ENCODE results near the gene CNTNAP1. TPM values are rescaled to one million over a fixed set of nuclear protein-coding genes. Genes with fewer than 3 reads are reported as not detected.

CNTNAP1 gene
- total RNA-seq, 1 donor, result 19.2 TPM

DNA sequence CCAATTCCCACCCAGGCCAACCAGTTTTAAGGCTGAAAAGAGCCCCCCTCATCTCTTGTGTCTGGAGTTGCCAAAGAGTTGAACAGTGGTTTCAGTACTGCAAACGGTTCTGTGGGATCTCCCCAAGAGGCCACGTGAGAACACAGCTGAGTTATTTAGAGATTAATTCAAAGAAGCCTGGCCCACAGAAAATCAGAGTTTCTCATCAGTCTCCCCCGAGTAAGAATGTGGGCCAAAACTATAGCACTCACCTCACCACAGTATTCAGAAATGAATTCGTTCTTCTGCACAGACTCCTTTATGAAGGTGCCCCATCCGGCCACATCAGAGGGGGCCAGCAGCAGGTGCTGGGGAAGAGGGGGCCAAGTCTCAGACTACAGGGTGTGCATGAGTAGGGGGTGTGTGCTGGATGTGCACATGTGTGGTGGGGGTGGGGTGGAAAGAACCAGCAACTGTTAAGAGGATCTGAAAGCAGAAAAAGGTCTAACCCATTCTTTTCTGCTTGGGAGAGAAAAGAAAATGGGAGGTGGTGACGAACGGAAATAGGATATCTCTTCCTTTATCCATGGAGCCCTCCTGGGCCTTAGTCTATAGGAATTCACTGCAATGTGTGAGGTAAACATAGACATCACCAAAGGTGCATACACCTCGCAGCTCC, 22.6 kb downstream of the CNTNAP1 start:
- H2AFZ ChIP-seq (ENCODE audit: low read length), result no peak overlapping the region
- no peak overlapping the region for H3K4me2 ChIP-seq (ENCODE audit: insufficient read depth, low read length)
- H3K79me2 ChIP-seq (ENCODE audit: insufficient read depth, low read length), result no peaks in the 10 kb centered on the region
- no peak overlapping the region for H3K4me3 ChIP-seq (ENCODE audit: insufficient read depth, low read length)
- H3K4me1 ChIP-seq (ENCODE audit: insufficient read depth, low read length), result no peaks in the 10 kb centered on the region
- H3K9me3 ChIP-seq (ENCODE audit: low read depth, low read length), result no peaks in the 10 kb centered on the region
- H3K27me3 ChIP-seq (ENCODE audit: insufficient read depth, low read length), result no peaks in the 10 kb centered on the region
- DNase-seq (ENCODE audit: insufficient read length, low spot score, missing footprints), result no peak
- TF ChIP-seq, protein P1, sequence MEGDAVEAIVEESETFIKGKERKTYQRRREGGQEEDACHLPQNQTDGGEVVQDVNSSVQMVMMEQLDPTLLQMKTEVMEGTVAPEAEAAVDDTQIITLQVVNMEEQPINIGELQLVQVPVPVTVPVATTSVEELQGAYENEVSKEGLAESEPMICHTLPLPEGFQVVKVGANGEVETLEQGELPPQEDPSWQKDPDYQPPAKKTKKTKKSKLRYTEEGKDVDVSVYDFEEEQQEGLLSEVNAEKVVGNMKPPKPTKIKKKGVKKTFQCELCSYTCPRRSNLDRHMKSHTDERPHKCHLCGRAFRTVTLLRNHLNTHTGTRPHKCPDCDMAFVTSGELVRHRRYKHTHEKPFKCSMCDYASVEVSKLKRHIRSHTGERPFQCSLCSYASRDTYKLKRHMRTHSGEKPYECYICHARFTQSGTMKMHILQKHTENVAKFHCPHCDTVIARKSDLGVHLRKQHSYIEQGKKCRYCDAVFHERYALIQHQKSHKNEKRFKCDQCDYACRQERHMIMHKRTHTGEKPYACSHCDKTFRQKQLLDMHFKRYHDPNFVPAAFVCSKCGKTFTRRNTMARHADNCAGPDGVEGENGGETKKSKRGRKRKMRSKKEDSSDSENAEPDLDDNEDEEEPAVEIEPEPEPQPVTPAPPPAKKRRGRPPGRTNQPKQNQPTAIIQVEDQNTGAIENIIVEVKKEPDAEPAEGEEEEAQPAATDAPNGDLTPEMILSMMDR (IDR thresholded peaks at IDR 0.05; ENCODE audit: extremely low read depth, low read depth, low read length), result no peak
- H3K36me3 ChIP-seq (ENCODE audit: insufficient read depth, low read length), result peaks cover 81% of the 10 kb centered on the region
- no peak overlapping the region for H3K27ac ChIP-seq (ENCODE audit: low read depth, low read length)
- H4K20me1 ChIP-seq (ENCODE audit: insufficient read depth, low read length), result no peaks in the 10 kb centered on the region

DNA sequence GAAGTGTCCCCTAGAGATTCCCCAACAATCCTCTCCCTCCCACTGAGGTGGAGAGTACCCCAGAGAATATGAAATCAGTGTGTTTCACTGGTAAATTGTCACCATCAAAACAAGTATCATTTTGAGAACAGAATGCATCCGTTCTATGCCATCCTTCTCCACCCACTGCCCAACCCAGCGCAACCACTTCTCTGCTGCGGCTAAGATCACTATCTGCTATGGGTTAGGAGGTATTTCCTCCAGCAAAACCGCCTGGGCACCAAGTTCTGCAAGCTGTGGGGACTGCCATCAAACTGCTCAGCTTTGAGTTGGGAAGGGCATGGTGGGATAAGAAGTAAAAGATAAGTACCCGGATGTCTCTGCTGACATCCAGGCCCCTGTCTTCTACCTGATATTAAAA, 24.4 kb downstream of the CNTNAP1 start:
- Histone ChIP-seq H3K4me2 (ENCODE audit: insufficient read depth, low read length) (no peak overlapping the region), H4K20me1 (ENCODE audit: insufficient read depth, low read length) (no peaks in the 10 kb centered on the region), H3K36me3 (ENCODE audit: insufficient read depth, low read length) (peaks cover 80% of the 10 kb centered on the region), H3K9me3 (ENCODE audit: low read depth, low read length) (no peaks in the 10 kb centered on the region), H3K27ac (ENCODE audit: low read depth, low read length) (no peak overlapping the region), H3K27me3 (ENCODE audit: insufficient read depth, low read length) (no peaks in the 10 kb centered on the region), H3K79me2 (ENCODE audit: insufficient read depth, low read length) (no peaks in the 10 kb centered on the region), H3K4me3 (ENCODE audit: insufficient read depth, low read length) (no peak overlapping the region), H2AFZ (ENCODE audit: low read length) (no peak overlapping the region), H3K4me1 (ENCODE audit: insufficient read depth, low read length) (no peaks in the 10 kb centered on the region)
- no peak for DNase-seq (ENCODE audit: insufficient read length, low spot score, missing footprints)
- TF ChIP-seq, protein P1 (IDR thresholded peaks at IDR 0.05; ENCODE audit: extremely low read depth, low read depth, low read length), result no peak

DNA sequence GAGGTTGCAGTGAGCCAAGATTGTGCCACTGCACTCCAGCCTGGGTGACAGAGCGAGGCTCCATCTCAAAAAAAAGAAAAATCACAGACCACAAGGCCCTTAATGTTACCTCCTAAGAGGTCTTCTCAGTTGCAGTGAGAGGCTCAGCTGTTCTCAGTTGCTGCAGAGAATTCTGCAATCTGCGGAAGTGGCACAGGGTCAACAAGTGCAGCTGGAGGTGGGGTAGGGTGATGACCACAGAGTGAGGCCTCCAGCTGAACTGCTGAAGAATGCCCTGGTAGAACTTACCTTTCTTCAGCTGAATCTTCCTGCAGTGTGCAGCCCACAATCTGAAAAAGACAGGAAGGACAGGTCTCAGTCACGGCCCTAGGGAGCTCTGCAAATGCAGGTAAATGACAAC, 26.3 kb downstream of the CNTNAP1 start:
- no peak overlapping the region for H3K27ac ChIP-seq (ENCODE audit: low read depth, low read length)
- no peak overlapping the region for H3K4me3 ChIP-seq (ENCODE audit: insufficient read depth, low read length)
- H3K36me3 ChIP-seq (ENCODE audit: insufficient read depth, low read length), result peaks cover 80% of the 10 kb centered on the region
- DNase-seq (ENCODE audit: insufficient read length, low spot score, missing footprints), result no peak
- no peak overlapping the region for H3K4me2 ChIP-seq (ENCODE audit: insufficient read depth, low read length)
- H3K9me3 ChIP-seq (ENCODE audit: low read depth, low read length), result no peaks in the 10 kb centered on the region
- no peaks in the 10 kb centered on the region for H4K20me1 ChIP-seq (ENCODE audit: insufficient read depth, low read length)
- H3K27me3 ChIP-seq (ENCODE audit: insufficient read depth, low read length), result no peaks in the 10 kb centered on the region
- H2AFZ ChIP-seq (ENCODE audit: low read length), result no peak overlapping the region
- no peaks in the 10 kb centered on the region for H3K4me1 ChIP-seq (ENCODE audit: insufficient read depth, low read length)
- no peaks in the 10 kb centered on the region for H3K79me2 ChIP-seq (ENCODE audit: insufficient read depth, low read length)
- TF ChIP-seq, protein P1 (IDR thresholded peaks at IDR 0.05; ENCODE audit: extremely low read depth, low read depth, low read length), result no peak

DNA sequence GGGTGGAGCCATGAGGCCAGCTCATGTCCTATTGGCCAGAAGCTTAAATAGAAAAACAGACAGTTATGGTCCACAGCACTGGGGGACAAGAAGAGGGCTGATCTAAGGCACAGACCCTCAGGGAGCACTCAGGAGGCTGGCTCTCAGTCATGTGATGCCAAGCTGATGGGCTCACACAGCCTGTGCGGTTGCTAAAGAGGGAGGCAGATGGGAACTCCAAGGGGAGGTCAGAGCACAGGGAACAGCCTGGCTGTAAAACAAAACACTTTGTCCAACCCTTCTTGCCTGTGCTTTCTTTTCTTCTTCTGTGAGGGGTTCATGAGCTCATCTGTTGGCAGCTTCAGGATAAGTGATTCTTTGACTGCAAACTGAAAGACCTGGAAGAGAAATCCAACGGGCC, 27.2 kb downstream of the CNTNAP1 start:
- Histone ChIP-seq H3K9me3 (ENCODE audit: low read depth, low read length) (no peaks in the 10 kb centered on the region), H3K4me1 (ENCODE audit: insufficient read depth, low read length) (no peaks in the 10 kb centered on the region), H3K27ac (ENCODE audit: low read depth, low read length) (no peak overlapping the region), H3K27me3 (ENCODE audit: insufficient read depth, low read length) (no peaks in the 10 kb centered on the region), H2AFZ (ENCODE audit: low read length) (no peak overlapping the region), H4K20me1 (ENCODE audit: insufficient read depth, low read length) (no peaks in the 10 kb centered on the region), H3K36me3 (ENCODE audit: insufficient read depth, low read length) (peaks cover 79% of the 10 kb centered on the region), H3K4me2 (ENCODE audit: insufficient read depth, low read length) (no peak overlapping the region), H3K79me2 (ENCODE audit: insufficient read depth, low read length) (no peaks in the 10 kb centered on the region), H3K4me3 (ENCODE audit: insufficient read depth, low read length) (no peak overlapping the region)
- no peak for DNase-seq (ENCODE audit: insufficient read length, low spot score, missing footprints)
- TF ChIP-seq, protein P1 (IDR thresholded peaks at IDR 0.05; ENCODE audit: extremely low read depth, low read depth, low read length), result no peak

All from osteoblast (primary cell).